Measurements from ENCODE around the gene SNORC. TPM values are rescaled to one million over a fixed set of nuclear protein-coding genes. Genes with fewer than 3 reads are reported as not detected.

SNORC gene
- 0.89 and 1.2 TPM in 2 replicates for total RNA-seq

GRCh38 chr2:232870018-232870765 lies at the start of gene SNORC:
TSS of gene SNORC (plus strand) at chr2:232870264. CDS start at chr2:232870342, 78 bp downstream.

Other genes starting within 250 kb of the SNORC start
- gene EFHD1, start 236.7 kb upstream of the SNORC start, total RNA-seq, result not detected in 2 replicates
- gene GIGYF2, start 172.9 kb upstream of the SNORC start, total RNA-seq, result 45.4 and 61.8 TPM in 2 replicates
- 0.14 and 2.7 TPM in 2 replicates for gene KCNJ13, start 93.7 kb upstream of the SNORC start, total RNA-seq
- gene NGEF, start 143.0 kb downstream of the SNORC start, total RNA-seq, result 0.30 and 3.4 TPM in 2 replicates
- not detected in 2 replicates for gene NEU2, start 162.4 kb downstream of the SNORC start, total RNA-seq
- gene INPP5D, start 190.1 kb downstream of the SNORC start, total RNA-seq, result 0.59 and 2.4 TPM in 2 replicates